ENCODE results near the gene NLRC3. TPM values are rescaled to one million over a fixed set of nuclear protein-coding genes. Genes with fewer than 3 reads are reported as not detected.

Gene NLRC3
- total RNA-seq, 1 experiment from 2014 or later = 0.26 TPM

GRCh38 chr16:3601614-3602319 is 24.6 kb upstream of the NLRC3 start (continued):
- TF ChIP-seq MLX (CRISPR knock-in tag; IDR thresholded peaks at IDR 0.05) (no peak), USF1 (CRISPR knock-in tag; IDR thresholded peaks at IDR 0.05) (no peak), ZMAT4 (CRISPR knock-in tag; IDR thresholded peaks at IDR 0.05) (no peak), NR2C2 (CRISPR knock-in tag; IDR thresholded peaks at IDR 0.05) (no peak), ATF6 (CRISPR knock-in tag; IDR thresholded peaks at IDR 0.05) (no peak), IRF2 (CRISPR knock-in tag; IDR thresholded peaks at IDR 0.05; ENCODE audit: borderline replicate concordance, low read depth) (no peak)

GRCh38 chr16:3599922-3600321 is 22.7 kb upstream of the NLRC3 start:
- Mint-ChIP-seq H3K36me3 (peaks cover 67% of the 10 kb centered on the region), H3K27me3 (ENCODE audit: low read depth) (no peaks in the 10 kb centered on the region), H3K4me1 (no peaks in the 10 kb centered on the region), H3K27ac (no peak overlapping the region), H3K4me3 (no peak overlapping the region), H3K9me3 (peaks cover 25% of the 10 kb centered on the region)
- no peak for TF ChIP-seq CREM (CRISPR knock-in tag; IDR thresholded peaks at IDR 0.05)
- TF ChIP-seq TP53 (CRISPR knock-in tag; IDR thresholded peaks at IDR 0.05) = no peak
- DNase-seq (ENCODE audit: low spot score) (no peak), ATAC-seq (no peak)
- CTCF ChIA-PET = no interaction called here
- POLR2A ChIA-PET = no interaction called here

- POLR2A ChIA-PET = no interaction called here
- Mint-ChIP-seq H3K27me3 (ENCODE audit: low read depth) (no peaks in the 10 kb centered on the region), H3K9me3 (peaks cover 25% of the 10 kb centered on the region), H3K36me3 (peaks cover 67% of the 10 kb centered on the region), H3K4me1 (no peaks in the 10 kb centered on the region), H3K27ac (no peak overlapping the region), H3K4me3 (no peak overlapping the region)
- TF ChIP-seq AR (CRISPR knock-in tag; IDR thresholded peaks at IDR 0.05) (no peak), KAT7 (CRISPR knock-in tag; IDR thresholded peaks at IDR 0.05; ENCODE audit: borderline replicate concordance) (no peak), ETV6 (CRISPR knock-in tag; IDR thresholded peaks at IDR 0.05) (no peak), RELA (CRISPR knock-in tag; IDR thresholded peaks at IDR 0.05; ENCODE audit: borderline replicate concordance) (no peak), ZNF671 (CRISPR knock-in tag; IDR thresholded peaks at IDR 0.05) (no peak), ZNF263 (CRISPR knock-in tag; IDR thresholded peaks at IDR 0.05; ENCODE audit: low read depth) (no peak), IRF1 (CRISPR knock-in tag; IDR thresholded peaks at IDR 0.05) (no peak), SP1 (CRISPR knock-in tag; conservative IDR thresholded peaks at IDR 0.05) (no peak), ZNF423 (CRISPR knock-in tag; IDR thresholded peaks at IDR 0.05) (no peak), ZMAT4 (CRISPR knock-in tag; IDR thresholded peaks at IDR 0.05) (no peak), STAT6 (CRISPR knock-in tag; conservative IDR thresholded peaks at IDR 0.05; ENCODE audit: low read depth) (no peak), ERG (CRISPR knock-in tag; IDR thresholded peaks at IDR 0.05) (no peak)
- DNase-seq (ENCODE audit: low spot score) = no peak
- CTCF ChIA-PET = no interaction called here
- ATAC-seq = no peak
These were observed 21.9 kb upstream of the NLRC3 start for GRCh38 chr16:3599121-3599520.
